ENCODE results near the gene STK36. TPM values are rescaled to one million over a fixed set of nuclear protein-coding genes. Genes with fewer than 3 reads are reported as not detected.

The STK36 gene
- total RNA-seq, 2 experiments from 2014 or later = 15.9 to 19.0 TPM

DNA sequence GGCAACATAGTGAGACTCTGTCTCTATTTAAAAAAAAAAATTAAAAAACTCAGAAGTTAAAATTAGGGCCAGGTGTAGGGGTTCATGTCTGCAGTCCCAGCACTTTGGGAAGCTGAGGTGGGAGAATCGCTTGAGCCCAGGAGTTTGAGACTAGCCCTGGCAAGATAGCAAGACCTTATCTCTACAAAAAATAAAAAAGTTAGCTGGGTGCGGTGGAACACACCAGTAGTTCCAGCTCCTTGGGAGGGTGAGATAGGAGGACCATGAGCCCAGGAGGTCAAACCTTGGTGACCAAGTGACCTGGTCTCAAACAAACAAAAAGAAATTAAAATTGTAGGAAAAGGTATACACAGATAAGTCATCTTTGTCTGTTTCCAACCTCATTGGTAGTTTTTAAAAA lies 50.0 kb downstream of the STK36 start:
- Mint-ChIP-seq H3K9me3 (peaks cover 10% of the 10 kb centered on the region), H3K27me3 (no peaks in the 10 kb centered on the region), H3K27ac (no peak overlapping the region), H3K4me1 (ENCODE audit: low read depth) (peaks cover 23% of the 10 kb centered on the region), H3K36me3 (peaks cover 8% of the 10 kb centered on the region), H3K4me3 (no peak overlapping the region)
- no peak for DNase-seq
- intact Hi-C loops (cut with micrococcal nuclease) = no loop called here
- ChIA-PET CTCF (interaction anchor here (0.7 to 2.6 kb wide), 8 partner anchors 11 to 177 kb away, joined by 3 to 20 read pairs (median 4); no protein-coding TSS in a partner anchor), POLR2A (interaction anchor here (1.2 kb wide), 1 partner anchor 62 kb away, joined by 3 read pairs; the partner anchor contains the start of genes BCS1L and ZNF142)

DNA sequence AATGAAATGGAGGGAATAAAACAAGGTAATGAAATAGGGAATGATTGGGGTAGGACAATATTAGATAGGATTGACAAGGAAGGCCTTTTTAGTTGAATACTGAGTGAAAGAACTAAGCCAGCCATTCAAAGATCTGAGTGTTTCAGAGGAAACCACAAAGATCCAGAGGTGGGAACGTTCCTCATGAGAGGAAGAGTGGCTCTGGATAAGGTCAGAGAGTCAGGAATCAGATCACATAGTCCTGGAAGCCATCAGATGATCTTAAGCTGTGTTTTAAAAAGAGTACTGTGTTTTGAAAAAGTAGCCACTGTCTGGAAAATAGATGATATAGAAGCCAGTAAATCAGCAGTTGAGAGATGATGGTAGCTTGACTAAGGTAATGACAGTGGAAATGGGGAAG lies 50.5 kb downstream of the STK36 start:
- ChIA-PET CTCF (interaction anchor here (0.7 to 2.6 kb wide), 10 partner anchors 10 to 176 kb away, joined by 3 to 20 read pairs (median 4); no protein-coding TSS in a partner anchor), POLR2A (interaction anchor here (1.2 kb wide), 1 partner anchor 63 kb away, joined by 3 read pairs; the partner anchor contains the start of genes BCS1L and ZNF142)
- intact Hi-C loops (cut with micrococcal nuclease) = no loop called here
- no peaks in the 10 kb centered on the region for H3K27me3 Mint-ChIP-seq
- H3K27ac Mint-ChIP-seq = no peak overlapping the region
- H3K9me3 Mint-ChIP-seq = peaks cover 13% of the 10 kb centered on the region
- H3K4me3 Mint-ChIP-seq = no peak overlapping the region
- H3K36me3 Mint-ChIP-seq = peaks cover 11% of the 10 kb centered on the region
- H3K4me1 Mint-ChIP-seq (ENCODE audit: low read depth) = peaks cover 19% of the 10 kb centered on the region
- no peak for DNase-seq

DNA sequence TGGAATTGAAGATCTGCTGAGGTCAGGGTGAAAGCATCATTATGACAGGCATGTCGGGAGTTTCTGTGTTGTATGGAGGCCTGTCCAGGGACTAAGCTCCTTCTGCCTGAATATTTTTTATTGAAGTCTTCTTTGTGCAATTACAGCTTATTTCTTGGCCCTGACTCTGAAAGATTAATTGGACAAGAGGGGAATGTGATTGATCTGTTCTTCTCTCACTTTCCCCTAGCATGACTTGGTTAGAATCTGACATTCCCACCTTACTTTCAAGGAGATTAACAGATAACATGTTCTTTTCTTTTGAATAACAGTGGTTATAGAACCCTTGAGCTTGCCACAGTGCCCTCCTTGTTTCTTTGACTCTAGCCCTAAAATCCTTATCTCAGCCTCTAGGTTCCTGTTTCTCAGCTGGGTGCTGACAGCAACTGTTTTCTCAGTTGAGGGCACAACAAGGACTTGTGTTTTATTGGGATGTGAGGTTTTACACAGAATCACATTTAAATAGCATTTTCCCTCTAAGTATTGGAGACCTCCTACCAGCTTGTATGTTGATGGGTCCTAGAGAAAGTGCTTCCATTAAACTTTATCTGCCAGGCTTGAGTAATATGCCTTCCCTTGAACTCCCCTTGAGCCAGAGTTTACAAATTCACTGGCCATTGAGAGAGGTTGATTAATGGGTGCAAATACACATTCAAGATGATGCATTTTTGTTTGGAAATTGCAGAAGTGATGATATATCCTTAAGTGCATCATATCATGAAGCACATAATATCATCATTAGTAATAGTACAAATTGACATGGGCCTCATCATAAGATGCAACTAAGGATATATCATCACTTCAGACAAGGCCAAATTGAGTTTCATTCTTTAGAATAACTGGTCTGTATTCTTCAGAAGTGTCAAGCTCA lies 51.2 kb downstream of the STK36 start:
- Mint-ChIP-seq H3K36me3 (peaks cover 14% of the 10 kb centered on the region), H3K4me3 (no peak overlapping the region), H3K27ac (no peak overlapping the region), H3K4me1 (ENCODE audit: low read depth) (peaks cover 20% of the 10 kb centered on the region), H3K27me3 (no peaks in the 10 kb centered on the region), H3K9me3 (peaks cover 16% of the 10 kb centered on the region)
- intact Hi-C loops (cut with micrococcal nuclease) = no loop called here
- ChIA-PET POLR2A (interaction anchor here (0.6 to 1.2 kb wide), 2 partner anchors 10 to 63 kb away, joined by 3 read pairs; partner anchors contain the start of genes BCS1L and ZNF142), CTCF (interaction anchor here (0.6 to 2.6 kb wide), 8 partner anchors 35 to 257 kb away, joined by 3 to 20 read pairs (median 4); no protein-coding TSS in a partner anchor)
- no peak for DNase-seq

DNA sequence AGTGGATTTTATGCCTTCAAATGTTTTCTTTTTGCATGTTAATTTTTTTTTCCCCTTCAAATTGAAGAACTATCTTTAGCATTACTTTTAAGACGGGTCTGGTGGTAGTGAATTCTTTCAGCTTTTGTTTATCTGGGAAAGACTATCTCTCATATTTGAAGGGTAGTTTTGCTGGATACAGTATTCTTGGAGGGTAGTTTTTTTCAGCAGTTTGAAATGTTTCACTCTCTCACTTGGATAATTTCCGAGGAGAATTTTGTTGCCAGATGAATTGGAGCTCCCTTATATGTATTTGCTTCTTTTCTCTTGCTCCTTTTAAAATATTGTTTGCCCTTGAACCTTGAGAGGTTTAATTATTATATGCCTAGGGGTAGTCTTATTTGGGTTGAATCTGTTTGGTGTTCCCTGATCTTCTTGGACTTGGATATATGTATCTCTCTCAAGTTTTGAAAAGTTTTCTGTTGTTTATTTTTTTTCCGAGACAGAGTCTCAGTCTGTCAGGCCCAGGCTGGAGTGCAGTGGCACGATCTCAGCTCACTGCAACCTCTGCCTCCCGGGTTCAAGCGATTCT lies 54.2 kb downstream of the STK36 start:
- H3K9me3 Mint-ChIP-seq = peaks cover 16% of the 10 kb centered on the region
- POLR2A ChIA-PET = no interaction called here
- no peak for DNase-seq
- H3K4me3 Mint-ChIP-seq = no peak overlapping the region
- peaks cover 14% of the 10 kb centered on the region for H3K36me3 Mint-ChIP-seq
- peaks cover 20% of the 10 kb centered on the region for H3K4me1 Mint-ChIP-seq (ENCODE audit: low read depth)
- intact Hi-C loops (cut with micrococcal nuclease) = no loop called here
- no peaks in the 10 kb centered on the region for H3K27me3 Mint-ChIP-seq
- CTCF ChIA-PET = interaction anchor here (0.7 to 3.9 kb wide), 6 partner anchors 9 to 166 kb away, joined by 3 to 62 read pairs (median 6); no protein-coding TSS in a partner anchor
- H3K27ac Mint-ChIP-seq = no peak overlapping the region

DNA sequence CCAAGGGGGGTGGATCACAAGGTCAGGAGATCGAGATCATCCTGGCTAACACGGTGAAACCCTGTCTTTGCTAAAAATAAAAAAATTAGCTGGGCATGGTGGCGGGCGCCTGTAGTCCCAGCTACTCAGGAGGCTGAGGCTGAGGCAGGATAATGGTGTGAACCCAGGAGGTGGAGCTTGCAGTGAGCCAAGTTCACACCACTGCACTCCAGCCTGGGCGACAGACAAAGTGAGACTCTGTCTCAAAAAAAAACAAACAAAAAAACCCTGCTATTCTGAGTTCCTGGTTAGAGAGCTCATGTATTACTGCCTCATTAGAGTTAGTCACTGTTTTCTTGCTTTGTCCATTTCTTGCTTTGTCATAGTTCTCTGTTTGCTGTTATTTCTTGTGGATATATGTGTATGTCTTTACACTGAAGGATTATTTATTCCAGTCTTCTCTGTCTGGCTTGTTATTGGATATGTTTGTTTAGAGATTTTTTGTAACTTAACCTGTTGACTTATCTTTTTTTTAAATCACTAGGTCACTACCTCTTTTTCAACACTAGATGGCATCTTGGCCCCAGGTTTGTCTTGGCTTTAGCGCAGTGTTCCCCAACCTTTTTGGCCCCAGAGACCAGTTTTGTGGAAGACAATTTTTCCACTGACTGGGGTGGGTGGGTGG lies 55.7 kb downstream of the STK36 start:
- Mint-ChIP-seq H3K9me3 (peaks cover 16% of the 10 kb centered on the region), H3K4me3 (no peak overlapping the region), H3K27ac (no peak overlapping the region), H3K27me3 (no peaks in the 10 kb centered on the region), H3K36me3 (peaks cover 19% of the 10 kb centered on the region), H3K4me1 (ENCODE audit: low read depth) (peaks cover 27% of the 10 kb centered on the region)
- CTCF ChIA-PET = interaction anchor here (0.6 to 3.9 kb wide), 16 partner anchors 10 to 169 kb away, joined by 3 to 62 read pairs (median 4); partner anchors contain the start of gene TTLL4
- POLR2A ChIA-PET = no interaction called here
- intact Hi-C loops (cut with micrococcal nuclease) = loop anchor here (1.0 kb wide), 1 partner anchor 120 kb away; no protein-coding TSS in a partner anchor
- no peak for DNase-seq

DNA sequence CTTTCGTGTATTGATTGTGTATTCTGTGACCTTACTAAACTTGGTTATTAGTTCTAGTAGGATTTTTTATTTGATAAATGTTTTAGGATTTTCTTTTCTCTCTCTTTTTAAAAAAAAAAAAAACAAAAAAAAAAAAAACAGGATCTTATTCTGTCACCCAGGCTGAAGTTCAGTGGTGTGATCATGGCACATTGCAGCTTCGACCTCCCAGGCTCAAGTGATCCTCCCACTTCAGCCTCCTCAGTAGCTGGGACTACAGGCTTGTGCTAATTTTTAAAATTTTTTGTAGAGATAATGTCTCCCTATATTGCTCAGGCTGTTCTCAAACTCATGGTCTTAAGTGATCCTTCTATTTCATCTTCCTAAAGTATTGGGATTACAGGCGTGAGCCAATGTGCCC lies 57.8 kb downstream of the STK36 start:
- intact Hi-C loops (cut with micrococcal nuclease) = no loop called here
- Mint-ChIP-seq H3K4me1 (ENCODE audit: low read depth) (peaks cover 30% of the 10 kb centered on the region), H3K9me3 (peaks cover 14% of the 10 kb centered on the region), H3K36me3 (peaks cover 26% of the 10 kb centered on the region), H3K4me3 (no peak overlapping the region), H3K27ac (no peak overlapping the region), H3K27me3 (no peaks in the 10 kb centered on the region)
- DNase-seq = no peak
- CTCF ChIA-PET = interaction anchor here (1.4 to 4.8 kb wide), 2 partner anchors 42 to 118 kb away, joined by 3 to 45 read pairs; no protein-coding TSS in a partner anchor
- POLR2A ChIA-PET = no interaction called here

DNA sequence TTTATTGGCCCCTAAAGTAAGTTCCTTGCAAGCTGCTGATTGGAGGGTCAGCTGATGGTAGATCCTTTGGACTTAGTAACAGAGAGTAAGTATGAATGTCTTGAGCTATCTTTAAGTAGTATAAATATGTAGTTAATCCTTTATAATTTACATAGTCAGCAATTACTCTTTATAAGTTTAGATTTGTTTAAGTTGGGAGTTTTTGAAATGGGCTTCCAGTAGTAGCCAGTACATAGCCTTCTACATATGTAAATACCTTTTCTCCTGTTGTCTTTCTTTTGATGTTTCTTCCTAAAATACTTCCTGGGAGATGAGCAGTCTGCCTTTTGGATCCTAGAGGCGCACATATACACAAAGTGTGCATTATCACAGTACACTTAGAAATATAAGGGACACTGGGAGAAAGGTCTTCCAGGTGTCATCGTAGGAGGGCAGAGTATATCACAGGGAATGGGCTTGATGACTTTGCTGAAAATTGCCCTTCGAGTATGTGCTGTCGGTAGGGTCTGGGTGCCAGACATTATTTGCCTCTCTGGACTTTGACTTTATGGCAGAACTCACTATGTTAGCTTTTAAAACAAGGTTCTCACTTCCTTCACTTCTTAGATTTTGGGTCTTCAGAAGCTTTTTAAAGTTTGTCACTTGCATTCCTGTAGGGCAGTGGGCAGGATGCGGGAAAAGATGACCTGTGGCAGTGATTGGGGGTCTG lies 60.3 kb downstream of the STK36 start:
- intact Hi-C loops (cut with micrococcal nuclease) = loop anchor here (2.0 kb wide), 1 partner anchor 21 kb away; the partner anchor contains the start of gene TTLL4
- H3K27ac Mint-ChIP-seq = no peak overlapping the region

DNA sequence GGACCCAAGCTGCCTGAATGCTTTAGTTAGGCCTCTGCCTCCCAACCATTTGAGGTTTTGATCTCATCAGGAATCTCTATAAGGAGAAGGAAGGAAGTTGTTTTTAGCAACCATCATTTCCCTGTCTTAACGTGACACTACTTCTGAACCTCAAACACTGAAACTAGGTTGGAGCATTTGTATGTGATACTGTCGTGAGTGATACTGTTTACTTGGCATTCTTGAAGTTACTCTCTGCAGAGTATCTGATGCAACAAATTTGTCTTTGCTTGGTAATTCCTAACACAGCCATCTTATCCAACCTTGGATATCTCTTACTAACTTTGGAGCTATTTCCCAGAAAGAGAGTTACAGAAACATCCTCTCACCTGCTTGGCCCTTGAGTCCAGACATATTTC lies 60.9 kb downstream of the STK36 start:
- Mint-ChIP-seq H3K36me3 (peaks cover 20% of the 10 kb centered on the region), H3K9me3 (peaks cover 1% of the 10 kb centered on the region), H3K27ac (peak overlapping the region; percentile 19), H3K4me3 (no peak overlapping the region), H3K27me3 (no peaks in the 10 kb centered on the region), H3K4me1 (ENCODE audit: low read depth) (peaks cover 29% of the 10 kb centered on the region)
- DNase-seq = no peak
- intact Hi-C loops (cut with micrococcal nuclease) = loop anchor here (2.0 kb wide), 1 partner anchor 22 kb away; the partner anchor contains the start of gene TTLL4
- POLR2A ChIA-PET = interaction anchor here (1.3 kb wide), 1 partner anchor 12 kb away, joined by 3 read pairs; no protein-coding TSS in a partner anchor
- CTCF ChIA-PET = interaction anchor here (0.7 to 4.8 kb wide), 3 partner anchors 11 to 164 kb away, joined by 3 to 45 read pairs (median 4); no protein-coding TSS in a partner anchor

More for the DNA sequence above, 60.3 kb downstream of the STK36 start:
- H3K4me3 Mint-ChIP-seq = no peak overlapping the region
- CTCF ChIA-PET = interaction anchor here (0.7 to 4.8 kb wide), 3 partner anchors 10 to 165 kb away, joined by 3 to 45 read pairs (median 4); no protein-coding TSS in a partner anchor
- no peak for DNase-seq
- H3K4me1 Mint-ChIP-seq (ENCODE audit: low read depth) = peaks cover 30% of the 10 kb centered on the region
- no peaks in the 10 kb centered on the region for H3K27me3 Mint-ChIP-seq
- peaks cover 21% of the 10 kb centered on the region for H3K36me3 Mint-ChIP-seq
- POLR2A ChIA-PET = interaction anchor here (1.3 kb wide), 1 partner anchor 12 kb away, joined by 3 read pairs; no protein-coding TSS in a partner anchor
- H3K9me3 Mint-ChIP-seq = peaks cover 4% of the 10 kb centered on the region

DNA sequence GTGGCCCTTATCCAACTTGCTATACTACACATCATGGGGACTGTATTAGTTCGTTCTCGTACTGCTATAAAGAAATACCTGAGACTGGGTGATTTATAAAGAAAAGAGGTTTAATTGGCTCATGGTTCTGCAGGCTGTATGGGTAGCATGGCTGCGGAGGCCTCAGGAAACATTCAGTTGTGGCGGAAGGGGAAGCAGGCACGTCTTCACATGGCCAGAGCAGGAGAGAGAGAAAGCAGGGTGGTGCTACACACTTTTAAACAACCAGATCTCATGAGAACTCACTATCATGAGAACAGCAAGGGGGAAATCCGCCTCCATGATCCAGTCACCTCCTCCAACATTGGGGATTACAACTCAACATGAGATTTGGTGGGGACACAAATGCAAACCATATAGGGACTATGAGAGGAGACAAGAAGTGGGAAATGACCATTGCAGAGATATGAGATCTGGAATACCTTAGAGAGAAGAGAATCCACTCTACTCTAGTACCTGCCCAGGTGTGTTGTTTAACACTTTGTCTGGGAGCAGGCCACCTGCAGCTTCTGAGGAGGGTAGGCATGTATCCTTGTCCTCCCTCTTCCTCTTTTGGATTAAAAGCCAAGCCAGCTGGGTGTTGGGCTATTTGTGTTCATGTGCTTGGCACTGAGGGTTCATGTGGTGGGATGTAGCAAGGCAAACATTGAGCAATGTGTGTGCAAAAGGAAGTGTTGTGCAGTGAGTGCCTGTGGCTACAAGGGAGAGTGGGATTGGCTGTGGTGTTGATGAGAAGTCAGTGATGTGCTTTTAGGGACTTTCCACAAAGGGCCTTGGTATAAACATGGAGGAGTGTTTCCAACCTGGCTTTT lies 61.5 kb downstream of the STK36 start:
- POLR2A ChIA-PET = interaction anchor here (1.3 kb wide), 1 partner anchor 11 kb away, joined by 3 read pairs; no protein-coding TSS in a partner anchor
- CTCF ChIA-PET = interaction anchor here (0.8 to 4.8 kb wide), 4 partner anchors 11 to 115 kb away, joined by 3 to 45 read pairs (median 5); no protein-coding TSS in a partner anchor
- DNase-seq = peak; percentile 63
- H3K4me3 Mint-ChIP-seq = no peak overlapping the region
- H3K27ac Mint-ChIP-seq = peak overlapping the region; percentile 19
- no peaks in the 10 kb centered on the region for H3K9me3 Mint-ChIP-seq
- no peaks in the 10 kb centered on the region for H3K27me3 Mint-ChIP-seq
- peaks cover 25% of the 10 kb centered on the region for H3K36me3 Mint-ChIP-seq
- H3K4me1 Mint-ChIP-seq (ENCODE audit: low read depth) = peaks cover 28% of the 10 kb centered on the region
- intact Hi-C loops (cut with micrococcal nuclease) = loop anchor here (2.0 kb wide), 1 partner anchor 23 kb away; the partner anchor contains the start of gene TTLL4
